ENCODE results near the gene NFATC2. TPM values are rescaled to one million over a fixed set of nuclear protein-coding genes. Genes with fewer than 3 reads are reported as not detected.
"Not testable (repeated sequence)": the region's sequence is repeated elsewhere in the genome, so short reads cannot be mapped to it uniquely, and the experiment has no call there.

The NFATC2 gene
- total RNA-seq, 1 donor from 2014 or later = 10.6 TPM

DNA sequence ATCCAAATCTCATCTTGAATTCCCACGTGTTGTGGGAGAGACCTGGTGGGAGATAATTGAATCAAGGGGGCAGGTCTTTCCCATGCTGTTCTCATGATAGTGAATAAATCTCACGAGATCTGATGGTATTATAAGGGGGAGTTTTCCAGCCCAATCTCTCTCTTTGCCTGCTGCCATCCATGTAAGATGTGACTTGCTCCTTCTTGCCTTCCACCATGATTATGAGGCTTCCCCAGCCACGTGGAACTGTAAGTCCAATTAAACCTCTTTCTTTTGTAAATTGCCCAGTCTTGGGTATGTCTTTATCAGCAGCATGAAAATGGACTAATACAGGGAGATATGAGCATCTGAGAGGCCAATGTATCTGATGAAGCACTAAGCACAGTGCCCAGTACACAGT is 26.0 kb upstream of the NFATC2 start:
- DNase-seq (ENCODE audit: low spot score) = not testable (repeated sequence)

DNA sequence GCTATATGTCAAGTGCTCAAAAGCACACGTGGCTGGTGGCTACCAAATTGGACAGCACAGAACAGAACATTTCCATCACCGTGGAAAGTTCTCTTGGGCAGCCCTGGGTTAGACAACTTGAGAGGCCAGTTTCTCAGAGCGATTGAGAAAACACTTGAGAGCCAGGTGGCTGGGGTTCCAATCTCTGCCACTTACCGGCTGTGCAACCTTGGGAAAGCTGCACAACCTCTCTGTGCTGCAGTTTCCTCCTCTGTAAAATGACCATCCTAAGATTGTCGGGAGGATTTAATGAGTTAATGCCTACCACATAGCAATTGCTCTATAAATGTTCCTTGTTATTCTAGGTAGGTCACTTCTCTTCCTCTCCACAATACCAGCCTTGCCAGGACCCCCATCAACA is 25.1 kb upstream of the NFATC2 start:
- no peak for DNase-seq (ENCODE audit: low spot score)

DNA sequence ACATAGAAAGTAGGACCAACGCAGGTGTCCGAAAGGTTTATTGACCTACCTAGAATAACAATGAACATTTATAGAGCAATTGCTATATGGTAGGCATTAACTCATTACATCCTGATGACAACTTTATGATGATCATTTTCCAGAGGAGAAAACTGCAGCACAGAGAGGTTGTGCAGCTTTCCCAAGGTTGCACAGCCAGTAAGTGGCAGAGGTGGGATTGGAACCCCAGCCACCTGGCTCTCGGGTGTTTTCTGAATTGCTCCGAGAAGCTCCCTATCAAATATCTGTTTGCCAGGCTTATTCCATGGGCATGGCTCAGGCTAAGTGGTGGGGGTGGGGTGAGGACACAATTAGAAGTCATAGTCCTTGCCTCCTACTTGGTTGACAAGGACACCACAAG is 24.1 kb upstream of the NFATC2 start:
- DNase-seq (ENCODE audit: low spot score) = no peak

DNA sequence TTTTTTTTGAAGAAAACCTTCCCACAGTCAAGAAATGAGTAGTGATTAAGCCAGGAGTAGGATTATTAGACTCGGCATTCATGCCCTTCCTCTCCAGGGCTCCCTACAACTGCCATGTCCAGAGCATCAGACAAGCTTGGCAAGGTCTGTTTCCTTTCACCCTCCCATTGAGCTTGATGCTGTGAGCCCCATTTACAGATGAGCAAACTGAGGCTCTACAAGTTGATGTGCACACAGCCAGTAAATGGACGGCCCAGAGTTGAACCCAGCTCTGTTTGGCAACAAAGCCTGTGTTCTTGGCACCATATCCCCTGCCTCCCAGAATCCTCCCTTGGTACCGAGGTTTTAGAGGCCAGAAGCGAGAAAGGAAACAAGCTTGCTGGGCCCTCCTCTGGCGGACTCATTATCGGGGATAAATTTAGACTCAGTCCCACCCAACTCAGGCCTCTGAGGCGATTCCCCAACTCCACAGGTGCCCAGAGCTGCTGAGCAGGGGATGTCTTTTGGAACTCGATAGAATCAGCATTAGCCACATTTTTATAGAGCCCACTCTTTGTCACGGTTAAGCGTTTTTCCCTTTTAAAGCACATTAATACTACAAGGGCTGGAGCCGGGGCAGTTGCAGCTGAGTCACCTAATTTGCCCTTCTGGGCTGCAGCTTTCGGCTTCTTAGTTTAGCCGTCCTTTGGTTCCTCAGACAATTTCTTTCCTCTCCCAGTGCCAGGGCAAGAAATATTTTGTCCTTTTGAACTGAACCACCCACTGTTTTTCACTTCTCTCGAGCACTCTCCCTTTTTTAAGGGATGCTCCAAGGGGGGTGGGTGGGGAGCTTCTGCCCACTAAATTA is 23.0 kb upstream of the NFATC2 start:
- DNase-seq (ENCODE audit: low spot score) = no peak

DNA sequence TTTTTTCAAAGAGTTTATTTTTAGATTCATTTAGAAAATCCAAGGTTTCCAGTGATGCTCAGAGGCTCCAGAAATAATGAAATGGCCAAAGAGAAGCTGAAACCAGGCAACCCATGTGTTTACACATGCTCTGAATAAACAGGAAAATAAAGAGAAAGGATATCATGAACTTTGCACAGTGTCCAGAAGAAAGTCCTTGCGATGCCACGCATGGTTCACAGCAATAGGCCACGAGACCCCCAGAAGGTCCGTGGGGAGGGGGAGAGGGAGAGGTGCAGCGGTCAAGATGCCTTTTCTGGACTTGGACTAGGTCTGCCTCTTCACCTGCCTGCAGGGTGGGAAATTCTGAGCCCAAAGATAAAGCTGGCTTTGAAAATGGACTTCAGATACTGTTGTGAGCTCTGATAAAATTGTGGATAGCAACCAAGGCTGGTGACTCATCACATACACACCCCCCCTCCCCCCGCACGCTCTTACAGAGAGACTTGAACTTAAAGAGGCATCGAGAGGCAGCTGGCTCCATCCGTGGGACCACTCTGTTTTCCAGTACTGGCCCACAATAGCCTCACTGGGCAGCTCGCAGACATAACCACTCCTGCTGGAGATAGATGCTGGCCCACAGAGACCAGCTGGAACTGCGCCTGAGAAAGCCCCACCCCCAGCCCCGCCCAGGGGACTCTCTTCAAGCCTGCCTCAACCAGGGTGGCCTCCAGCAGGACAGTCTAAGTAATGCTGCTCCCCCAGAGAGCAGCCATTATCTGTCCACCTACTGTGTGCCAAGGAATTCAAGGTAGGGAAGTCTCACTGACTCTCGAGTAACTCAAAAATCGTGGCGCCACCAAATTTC is 21.2 kb upstream of the NFATC2 start:
- DNase-seq (ENCODE audit: low spot score) = peak; percentile 62

DNA sequence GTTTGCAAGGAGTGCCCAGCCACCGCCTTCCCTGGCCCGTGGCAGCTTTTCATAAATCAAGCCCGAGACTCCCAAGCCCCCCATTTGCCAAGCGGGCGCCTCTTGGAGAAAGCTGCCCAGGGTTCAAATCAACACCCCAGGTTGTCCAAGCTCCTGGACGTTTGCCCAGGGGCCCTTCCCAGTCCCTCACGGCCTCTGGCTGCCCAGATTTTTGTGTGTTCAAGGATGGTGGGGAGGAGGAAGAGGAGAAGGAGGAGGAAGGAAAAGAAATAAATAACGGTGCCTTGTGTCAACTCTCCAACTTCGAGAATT is 20.6 kb upstream of the NFATC2 start:
- no peak for DNase-seq (ENCODE audit: low spot score)

DNA sequence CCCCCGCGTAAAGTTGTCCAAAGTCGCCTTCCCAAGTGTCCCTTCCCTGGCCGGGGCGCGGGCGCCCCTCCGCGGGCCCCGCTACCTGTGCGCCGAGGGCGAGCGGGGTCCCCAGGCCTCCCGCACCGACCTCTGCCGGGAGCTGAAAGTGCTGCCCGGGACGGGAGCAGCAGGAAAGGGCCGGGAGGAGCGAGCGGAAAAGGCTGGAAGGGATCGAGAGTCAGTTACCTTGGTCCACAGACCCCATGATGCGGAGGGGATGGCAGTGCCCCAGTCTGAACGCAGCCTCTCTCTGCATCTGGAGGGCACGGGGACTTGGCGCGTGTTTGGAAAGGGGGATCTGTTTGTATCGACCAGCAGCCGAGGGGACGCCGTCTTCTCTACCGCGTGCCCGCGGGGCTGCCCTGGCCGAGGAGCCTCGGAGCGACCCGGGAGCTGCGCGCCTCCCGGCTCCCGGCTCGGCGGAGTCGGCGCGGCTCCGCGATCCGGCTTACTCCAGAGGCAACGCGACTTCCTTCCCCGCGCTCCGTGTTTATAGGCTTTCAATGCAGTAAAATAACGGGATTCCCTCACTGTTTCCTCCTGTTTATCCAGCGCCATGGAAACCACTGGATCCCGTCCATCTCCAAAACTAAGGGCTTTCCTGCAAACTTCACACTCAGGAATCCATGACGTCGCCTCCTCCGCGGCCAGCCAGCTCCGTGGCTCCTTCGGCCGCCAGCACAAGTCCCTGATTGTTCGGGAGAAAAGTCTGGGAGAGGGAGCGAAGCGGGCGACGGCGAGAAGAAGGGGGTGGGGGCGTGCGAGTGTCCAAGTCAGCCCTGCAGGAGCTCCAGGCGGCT is 20.0 kb upstream of the NFATC2 start:
- DNase-seq (ENCODE audit: low spot score) = peak; percentile 82

DNA sequence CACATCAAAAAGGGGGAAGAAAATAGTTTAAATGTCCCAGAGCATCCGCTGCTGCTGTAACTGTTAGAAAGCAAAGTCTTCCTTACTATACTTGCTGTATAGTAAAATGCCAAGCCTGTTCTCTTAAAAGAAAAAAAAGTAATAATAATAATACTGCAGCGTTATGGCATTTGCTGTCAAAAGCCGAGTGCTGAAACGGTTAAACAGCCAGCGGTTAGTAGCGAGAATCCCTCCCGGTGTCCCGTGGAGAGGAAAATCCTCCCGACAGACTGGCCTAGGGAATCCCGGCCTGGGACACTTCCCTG is 19.5 kb upstream of the NFATC2 start:
- DNase-seq (ENCODE audit: low spot score) = no peak

DNA sequence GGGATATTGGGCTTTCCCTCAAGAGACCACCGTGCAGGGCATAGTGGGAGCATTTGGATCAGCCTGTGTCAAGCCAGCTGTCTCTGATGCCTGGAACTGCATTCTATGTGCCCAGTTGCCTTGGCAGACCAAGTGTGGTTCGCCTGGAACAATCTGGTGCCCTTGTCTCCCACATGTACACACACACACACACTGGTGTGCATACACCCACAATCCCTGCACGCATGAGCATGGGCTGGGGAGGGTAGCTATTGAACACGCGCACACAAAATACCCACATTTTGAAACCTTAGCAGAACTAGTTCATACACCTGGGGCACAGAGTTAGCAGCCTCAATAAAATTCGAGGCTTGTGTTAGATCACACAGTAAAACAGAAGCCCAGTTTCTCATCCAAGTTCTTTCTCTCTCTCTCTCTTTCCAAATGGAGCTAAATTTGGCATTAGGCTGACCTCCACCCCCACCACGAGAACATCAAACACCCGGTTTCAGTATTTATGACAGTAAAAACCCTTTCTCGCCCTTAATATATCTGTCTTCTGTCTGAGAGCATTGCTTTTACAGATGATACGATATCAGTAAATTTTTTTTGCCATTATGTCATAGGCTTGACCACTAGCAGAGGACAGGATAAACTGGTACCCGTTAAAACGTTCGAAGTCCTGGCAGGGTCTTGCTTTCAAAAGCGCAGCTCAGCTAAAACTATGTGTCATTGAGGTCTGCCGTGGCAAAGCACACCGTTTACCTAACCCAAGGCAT is 18.2 kb upstream of the NFATC2 start:
- no peak for DNase-seq (ENCODE audit: low spot score)

DNA sequence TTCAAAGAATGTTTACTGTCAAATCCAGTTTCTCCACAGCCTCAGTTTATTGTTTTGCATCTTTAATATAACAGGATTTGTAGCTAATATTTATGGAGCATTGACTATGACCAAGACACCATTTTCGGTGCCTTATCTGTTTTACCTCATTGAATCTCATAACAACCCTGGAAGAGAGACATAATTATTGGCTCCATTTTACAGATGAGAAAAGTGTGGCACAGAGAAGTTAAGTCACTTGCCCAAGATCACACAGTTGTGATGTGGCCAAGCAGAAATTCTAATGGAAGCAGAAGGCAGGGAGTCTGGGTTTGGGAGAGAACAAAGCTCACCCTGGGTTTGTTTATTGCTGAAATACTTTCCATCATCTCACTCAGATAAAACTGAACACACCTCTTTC is 17.5 kb upstream of the NFATC2 start:
- no peak for DNase-seq (ENCODE audit: low spot score)

DNA sequence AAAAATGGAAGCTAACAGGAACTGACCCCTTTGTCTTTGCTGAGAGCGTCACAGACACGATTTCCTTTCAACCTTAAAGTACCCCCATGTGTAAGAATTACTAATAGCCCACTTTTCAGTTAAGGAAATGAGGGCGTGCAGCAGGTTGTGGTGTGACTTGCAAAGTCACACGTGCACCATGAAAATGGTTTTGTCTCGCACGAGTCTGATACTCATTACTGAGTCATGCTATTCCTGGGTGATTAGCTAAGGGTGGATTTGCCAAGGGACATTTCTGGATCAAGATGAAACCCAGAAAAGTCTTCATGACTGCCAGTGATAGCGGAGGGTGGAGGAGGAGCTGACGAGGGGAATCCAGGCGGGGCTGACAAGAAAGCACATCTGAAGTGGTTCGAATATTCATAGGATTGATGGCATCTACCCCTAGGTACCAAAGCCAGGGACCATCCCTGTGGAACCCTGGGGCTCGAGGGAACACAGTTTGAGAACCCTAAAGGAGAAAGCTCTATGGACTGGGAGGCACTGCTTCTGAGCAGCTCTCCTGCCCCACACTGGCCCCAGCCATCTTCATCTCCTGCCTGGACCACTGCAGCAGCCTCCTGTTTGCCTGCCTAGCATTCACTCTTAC is 12.1 kb upstream of the NFATC2 start:
- no peak for DNase-seq (ENCODE audit: low spot score)

DNA sequence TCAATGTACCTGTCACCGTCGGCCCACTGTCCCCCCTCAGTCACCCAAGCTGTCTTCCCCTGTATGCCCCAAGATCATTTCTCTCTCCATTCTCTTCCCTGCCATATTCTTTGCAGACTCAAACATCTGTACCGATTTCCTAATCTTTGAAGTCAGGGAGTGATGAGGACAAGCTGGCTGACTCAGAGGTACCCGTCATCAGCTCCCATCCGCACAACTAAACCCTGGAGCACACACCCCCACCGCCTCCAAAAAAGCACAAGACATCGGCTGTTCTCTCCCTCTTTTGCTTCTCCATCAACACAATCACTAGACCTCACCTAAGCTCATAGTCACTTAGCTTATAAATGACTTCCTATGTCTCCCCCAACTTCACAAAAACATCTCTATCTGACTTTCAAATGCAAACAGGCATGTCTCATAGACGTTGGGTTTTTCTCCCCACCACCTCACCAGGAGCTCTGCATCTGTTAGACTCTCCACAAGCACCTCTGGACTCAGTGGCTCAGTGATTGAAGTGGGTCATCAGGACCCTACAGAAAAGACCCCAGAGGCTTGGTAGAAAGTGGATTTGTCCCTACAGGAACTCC is 11.5 kb upstream of the NFATC2 start:
- DNase-seq (ENCODE audit: low spot score) = no peak

DNA sequence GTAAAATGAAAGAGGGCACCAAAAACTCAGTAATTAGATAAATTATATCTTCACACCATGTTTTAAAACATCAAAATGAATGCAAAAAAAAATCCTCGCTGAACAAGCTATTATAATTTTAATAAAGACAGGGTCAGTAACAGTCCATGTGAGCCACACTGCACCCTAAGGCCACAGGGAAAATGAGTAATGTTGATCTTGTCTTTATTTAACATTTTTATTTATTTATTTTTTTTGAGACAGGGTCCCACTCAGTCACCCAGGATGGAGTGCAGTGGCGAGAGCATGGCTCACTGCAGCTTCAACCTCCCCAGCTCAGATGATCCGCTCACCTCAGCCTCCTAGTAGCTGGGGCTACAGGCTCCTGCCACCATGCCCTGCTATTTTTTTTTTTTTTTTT is 8.7 kb upstream of the NFATC2 start:
- DNase-seq (ENCODE audit: low spot score) = no peak

DNA sequence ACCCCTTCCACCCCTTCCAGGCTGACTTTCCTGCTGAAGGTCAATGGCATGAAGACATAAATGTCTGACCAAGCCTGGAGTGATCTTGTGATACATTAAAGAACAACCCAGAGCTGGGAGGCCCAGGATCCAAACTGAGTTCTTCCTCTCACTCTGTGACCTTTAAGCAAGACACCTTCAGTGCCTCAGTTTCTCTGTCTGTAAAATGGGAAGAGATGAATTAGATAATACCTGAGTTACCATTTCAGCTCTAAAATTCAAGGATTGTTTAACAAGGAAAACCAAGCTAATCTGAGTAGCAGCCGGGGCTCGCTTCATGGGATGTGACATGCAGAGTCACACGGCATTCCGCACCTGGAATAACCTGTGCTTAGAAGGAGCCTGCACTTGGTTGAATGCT is 7.0 kb upstream of the NFATC2 start:
- no peak for DNase-seq (ENCODE audit: low spot score)

DNA sequence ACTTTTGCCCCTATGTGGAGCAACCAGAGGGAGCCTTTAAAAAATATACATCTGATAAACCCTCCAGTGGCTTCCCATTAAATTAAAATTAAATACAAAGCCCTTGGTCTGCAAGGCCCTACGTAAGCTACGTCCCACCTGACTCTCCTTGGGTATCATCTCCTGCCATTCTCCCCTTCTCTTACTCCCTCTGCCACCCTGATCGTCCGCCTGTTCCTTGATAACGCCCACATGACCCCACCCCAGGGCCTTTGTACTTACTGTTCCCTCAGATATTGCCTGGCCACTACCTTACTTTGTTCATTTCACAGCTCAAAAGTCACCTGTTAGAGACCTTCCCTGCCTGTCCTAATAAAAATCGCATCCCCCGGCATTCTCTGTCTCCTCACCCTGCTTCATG is 5.4 kb upstream of the NFATC2 start:
- DNase-seq (ENCODE audit: low spot score) = no peak

DNA sequence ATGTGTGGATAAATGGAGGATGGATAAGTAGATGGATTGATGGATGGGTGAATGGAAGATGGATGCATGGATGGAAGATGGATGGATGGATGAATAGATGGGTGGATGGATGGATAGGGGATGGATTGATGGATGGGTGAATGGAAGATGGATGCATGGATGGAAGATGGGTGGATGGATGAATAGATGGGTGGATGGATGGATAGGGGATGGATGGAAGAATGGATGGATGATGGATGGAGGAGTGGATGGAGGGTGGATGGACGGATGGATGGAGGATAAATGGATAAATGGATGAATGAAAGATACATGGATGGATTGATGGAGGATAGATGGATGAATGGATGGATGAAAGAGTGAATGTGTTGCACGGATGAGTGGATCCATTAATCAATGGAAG is 3.0 kb upstream of the NFATC2 start:
- no peak for DNase-seq (ENCODE audit: low spot score)

DNA sequence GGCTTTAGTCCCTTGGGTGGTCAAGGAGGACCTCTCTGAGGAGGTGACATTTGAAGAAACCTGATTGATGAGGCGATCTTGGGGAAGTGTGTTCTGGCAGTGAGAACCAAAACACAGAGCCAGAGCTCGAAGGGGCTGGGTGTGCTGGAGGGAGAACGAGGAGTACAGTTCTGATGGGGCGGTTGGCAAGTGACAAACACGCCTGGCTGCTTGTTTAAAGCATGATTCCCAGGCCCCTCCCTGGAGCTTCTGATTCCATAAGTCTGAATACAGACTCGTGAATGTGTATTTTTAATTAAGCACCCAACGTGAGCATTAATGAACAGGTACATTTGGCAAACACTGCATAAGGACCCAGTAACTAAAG is 886 bp upstream of the NFATC2 start:
- DNase-seq (ENCODE audit: low spot score) = no peak

DNA sequence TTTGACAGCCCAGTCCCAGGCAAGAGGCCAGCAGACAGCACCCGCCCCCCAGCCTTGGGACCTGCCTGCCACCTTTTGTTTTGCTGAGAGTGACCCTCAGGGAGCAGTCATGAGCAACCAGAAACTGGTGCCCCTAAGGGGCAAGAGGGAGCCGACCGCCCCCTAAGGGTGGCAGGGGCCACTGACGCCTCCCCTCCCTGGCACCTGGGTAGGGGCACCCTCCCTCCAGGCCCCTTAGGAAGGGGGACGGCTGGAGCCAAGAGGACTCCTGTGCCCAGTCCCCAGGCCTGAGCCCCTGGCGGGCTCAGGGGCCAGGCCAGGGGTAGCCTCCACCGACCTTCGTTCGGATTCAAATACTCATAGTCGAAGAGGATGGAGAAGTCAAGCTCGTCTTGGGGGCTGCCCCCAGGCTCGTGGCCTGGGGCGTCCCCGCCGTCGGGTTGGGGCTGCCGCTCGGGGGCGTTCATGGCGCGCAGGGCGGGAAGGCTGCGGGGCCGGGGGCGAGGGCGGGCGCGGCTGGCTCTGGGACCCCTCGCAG is 417 bp downstream of the NFATC2 start:
- no peak for DNase-seq (ENCODE audit: low spot score)

DNA sequence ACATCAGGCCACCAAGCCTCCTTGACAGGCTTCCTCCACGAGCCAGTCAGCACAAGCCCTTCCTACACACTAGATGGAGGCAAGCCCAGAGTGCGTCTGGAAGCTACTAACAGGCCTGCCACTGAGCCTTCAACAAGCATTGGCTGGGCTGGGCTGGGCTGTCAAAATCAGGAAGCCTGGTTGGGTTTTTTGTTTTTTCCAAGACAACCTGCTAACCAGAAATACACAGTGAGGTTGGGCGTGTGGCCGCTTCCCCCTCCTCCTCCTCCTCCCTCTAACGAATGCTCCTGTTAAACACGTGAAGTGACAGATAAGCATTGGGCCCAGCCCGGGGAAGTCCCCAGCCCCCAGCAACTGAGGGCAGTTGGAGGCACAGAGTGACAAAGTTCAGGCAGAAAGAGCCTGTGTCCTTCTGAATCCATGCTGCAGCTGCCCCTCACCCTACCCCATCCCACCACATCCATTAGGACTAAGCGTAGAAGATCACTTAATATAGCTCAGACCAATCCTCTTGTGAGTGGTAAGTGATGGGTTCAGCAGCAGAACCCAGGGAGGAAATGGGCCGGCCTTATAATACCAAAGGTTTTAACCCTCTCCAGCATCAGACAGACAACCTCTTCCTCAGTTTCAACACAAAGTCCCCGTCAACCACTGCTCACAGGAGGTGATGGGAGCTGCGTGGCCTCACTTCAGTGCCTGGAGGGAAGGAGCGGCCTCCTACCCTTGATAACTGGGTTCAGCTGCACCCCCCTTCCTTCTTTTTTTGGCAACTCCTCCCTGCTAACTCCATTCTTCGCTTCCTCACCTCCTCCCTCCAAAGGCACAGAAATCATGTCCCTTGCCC is 1.1 kb downstream of the NFATC2 start:
- peak; percentile 83 for DNase-seq (ENCODE audit: low spot score)

DNA sequence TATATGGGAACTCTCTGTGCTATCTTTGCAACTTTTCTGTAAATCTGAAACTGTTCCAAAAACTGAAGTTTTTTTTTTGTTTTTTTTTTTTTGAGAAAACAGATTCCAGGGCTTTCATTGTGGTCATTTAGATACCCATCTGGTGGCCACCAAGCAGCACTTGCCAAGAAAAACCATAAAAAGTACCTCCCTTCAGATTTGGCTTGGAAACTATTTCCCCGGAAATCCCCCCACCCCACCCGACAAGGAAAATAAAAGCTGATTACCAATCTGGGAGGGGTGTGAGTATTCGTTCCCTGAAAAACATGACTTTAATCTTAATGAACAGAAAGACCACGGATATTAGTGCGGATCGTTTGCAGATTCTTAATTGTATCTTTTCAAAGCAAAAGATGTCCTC is 1.9 kb downstream of the NFATC2 start:
- DNase-seq (ENCODE audit: low spot score) = no peak

Measured in ureter (tissue), 1 donor.